HG02970 (cell line): ENCODE data around the gene TNFRSF13B.
"Not testable (repeated sequence)": the region's sequence is repeated elsewhere in the genome, so short reads cannot be mapped to it uniquely, and the experiment has no call there.

Source experiments
- ATAC-seq: cut with Tn5 transposase; IDR thresholded peaks from one replicate; pipeline ENCODE4 v1.9.1; 2021; ENCODE audit warnings: mild to moderate bottlenecking, moderate library complexity, moderate number of reproducible peaks; ENCODE audit not compliant: unreplicated experiment, low FRiP score

TNFRSF13B gene

DNA sequence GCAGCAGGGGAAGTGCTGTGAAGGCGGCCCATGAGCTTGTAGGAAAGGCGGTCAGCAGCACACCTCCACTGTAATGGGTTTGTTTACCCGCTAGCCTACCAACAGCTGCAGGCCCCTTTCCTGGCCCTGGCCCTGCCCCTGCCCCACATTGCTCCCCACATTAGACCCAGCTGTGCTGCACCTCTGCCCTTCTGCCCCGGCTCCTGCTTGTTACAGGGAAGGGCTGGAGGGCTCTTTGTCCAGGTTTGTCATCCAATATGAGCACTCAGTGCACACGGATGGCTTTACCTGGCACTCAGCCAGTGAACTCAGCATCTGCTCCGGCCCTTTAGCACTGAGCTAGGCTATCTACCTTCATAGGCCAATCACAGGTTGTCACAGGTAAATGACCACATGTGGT lies 36.0 kb upstream of the TNFRSF13B start:
- ATAC-seq = not testable (repeated sequence)

DNA sequence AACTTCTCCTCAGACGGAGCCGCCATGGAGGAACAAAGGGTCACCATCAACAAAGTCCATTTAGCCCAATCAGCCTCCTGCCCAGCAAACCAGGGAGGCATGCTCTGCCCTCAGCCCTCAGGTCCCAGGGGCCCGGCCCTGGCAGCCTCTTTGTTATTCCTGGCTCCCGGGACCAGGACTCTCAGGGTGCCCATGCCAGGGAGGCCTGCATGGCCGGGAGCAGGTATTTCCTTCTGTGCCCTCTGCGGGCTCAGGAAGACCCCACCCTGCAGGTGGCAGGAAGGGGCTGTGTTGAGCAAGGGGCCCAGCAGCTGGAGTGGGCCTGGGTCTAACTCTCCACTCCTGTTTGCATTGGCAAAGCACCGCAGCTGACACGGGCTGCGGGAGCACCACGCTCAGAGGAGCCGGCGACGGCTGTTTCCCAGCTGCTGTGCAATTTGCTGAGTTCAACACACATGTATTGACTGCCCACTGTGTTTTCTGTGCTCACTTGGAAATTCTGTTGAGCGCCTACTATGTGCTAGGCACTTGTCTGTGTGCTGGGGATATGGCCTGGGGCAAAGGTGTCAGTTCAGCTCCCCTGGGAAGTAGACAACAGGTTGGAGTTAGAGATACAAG lies 33.2 kb upstream of the TNFRSF13B start:
- not testable (repeated sequence) for ATAC-seq

DNA sequence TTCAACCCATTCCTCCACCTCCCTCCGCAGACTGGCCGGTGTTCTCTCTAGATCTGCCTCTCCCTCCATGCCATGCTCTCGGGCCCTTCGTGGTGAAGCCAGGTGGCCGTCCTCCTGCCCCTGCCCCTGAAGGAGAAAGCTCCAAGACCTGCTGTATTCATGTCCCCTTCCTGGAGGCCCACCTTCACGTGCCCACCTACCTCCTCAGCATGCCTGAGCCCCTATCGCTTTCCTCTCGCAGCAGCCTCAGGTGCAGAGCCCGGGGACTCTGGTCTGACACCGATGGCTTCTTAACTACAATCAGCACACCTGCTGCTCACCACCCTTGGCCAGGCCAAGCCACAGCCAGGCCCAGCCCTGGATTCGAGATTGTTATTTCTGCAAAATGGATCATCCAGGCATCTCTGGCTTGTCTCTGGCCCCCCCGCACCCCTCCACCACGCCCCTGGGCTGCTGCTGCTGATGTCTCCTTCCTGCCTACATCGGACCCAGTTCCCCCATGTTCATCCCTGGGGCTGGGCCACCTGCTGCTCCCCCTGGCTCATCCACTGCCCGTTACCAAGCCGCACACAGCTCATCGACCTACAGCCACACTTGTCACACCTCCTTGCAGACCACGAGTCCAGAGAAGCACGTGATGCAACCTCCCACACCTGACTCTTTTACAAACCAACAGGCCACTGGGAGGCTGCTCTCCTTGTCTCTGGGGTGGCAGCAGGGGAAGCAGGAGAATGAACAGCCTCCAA lies 32.5 kb upstream of the TNFRSF13B start:
- no peak for ATAC-seq

DNA sequence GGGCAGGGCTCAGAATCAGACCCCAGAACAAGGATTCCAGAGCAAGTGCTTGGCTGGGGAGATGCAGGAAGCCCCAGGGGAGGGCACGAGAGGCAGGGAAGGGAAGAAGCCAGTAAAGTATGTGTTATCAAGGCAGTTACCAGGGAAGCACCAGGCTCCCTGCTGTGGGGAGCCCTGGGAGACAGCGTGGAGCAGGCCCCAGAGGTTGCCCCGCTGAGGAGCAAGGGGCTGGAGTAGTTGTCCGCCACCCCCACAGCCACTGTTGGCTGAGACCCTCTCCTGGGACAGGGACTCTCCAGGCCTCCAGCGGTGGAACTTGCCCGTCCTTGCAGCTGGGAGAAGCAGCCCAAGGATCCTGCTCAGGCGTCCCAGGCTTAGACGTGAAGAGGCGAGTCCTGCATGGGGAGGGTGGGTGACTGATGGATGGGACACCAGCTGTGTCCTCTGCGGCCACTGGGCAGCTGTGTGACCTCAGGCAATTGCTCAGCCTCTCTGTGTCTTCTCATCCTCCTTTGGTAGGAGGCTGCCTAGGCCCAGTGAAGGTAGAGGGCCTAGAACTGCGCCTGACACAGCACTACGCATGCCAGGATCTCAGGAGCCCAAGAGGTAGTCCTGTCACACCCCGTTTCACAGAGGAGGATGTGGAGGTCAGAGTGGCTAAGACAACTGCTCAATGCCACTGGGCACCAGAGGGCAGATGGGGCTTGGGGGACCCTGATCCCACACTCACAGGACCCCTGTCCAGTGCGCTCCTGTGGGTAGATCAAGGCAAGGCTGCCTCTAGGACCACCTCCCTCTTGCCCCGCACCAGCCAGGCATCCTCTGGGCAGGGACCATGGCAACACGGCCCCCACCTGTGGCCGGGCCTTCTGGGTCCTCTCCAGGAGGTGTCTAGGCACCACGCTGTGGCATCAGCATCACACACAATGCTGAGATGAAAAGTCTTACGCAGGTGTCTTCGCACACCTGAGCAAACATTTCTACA lies 31.1 kb upstream of the TNFRSF13B start:
- ATAC-seq = not testable (repeated sequence)

DNA sequence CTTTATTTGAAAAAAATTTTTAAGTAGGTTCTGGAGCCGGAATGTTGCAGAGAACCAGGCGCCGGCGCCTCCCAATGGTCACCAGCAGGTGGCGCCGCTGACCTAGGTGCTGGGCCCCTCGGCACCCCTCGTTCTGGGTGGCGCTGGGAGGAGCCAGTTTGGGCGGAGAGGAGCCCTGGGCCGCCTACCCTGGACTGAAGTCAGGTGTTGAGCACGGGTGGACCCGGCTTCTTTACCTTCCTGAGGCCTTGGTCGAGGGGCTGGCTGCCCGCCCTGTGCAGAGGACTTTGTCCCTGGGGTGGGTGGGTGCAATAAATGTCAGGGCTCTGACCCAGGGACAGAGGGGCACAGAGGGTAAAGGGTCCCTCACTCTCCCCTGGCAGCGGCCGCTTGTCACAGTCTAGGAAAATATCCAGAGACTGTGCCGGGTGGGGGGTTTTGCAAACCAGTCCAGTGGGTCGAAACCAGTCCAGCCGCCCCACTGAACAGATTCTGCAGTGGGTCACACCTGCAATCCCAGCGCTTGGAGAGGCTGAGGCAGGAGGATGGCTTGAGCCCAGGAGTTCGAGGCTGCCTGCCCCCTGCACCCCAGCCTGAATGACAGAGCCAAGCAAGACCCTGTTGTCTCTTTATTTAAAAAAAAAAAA lies 30.1 kb upstream of the TNFRSF13B start:
- no peak for ATAC-seq

DNA sequence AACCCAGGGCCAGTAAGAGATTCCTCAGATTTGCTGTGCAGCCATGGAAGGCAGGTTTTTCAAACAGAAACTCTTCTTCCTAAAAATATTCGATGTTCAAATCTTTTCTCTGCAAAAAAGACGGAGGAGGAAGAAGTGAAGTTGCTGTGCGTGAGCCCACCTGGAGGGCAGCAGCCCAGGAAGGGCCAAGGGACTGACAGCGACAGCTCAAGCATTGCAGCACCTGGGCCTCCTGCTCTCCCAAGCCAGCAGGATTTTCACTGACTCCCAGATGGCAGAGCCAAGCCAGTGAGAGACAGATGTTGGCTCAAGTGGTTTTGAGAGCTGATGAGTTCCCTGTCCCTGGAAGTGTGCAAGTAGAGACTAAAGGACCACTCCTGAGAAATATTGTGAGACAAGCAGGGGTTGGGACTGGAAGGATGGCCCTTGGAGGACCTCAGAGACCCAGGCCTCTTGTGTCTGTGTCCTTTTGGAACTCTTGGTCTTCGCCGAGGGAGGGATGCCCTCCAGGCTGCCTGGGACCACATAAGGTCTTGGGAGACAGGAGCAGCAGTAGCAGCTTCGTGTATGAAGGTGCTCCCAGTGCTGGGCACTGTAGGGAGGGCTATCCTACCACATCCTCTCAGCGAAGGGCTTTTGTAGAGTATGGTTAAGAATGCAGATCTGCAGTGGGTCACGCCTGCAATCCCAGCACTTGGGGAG lies 29.3 kb upstream of the TNFRSF13B start:
- no peak for ATAC-seq

DNA sequence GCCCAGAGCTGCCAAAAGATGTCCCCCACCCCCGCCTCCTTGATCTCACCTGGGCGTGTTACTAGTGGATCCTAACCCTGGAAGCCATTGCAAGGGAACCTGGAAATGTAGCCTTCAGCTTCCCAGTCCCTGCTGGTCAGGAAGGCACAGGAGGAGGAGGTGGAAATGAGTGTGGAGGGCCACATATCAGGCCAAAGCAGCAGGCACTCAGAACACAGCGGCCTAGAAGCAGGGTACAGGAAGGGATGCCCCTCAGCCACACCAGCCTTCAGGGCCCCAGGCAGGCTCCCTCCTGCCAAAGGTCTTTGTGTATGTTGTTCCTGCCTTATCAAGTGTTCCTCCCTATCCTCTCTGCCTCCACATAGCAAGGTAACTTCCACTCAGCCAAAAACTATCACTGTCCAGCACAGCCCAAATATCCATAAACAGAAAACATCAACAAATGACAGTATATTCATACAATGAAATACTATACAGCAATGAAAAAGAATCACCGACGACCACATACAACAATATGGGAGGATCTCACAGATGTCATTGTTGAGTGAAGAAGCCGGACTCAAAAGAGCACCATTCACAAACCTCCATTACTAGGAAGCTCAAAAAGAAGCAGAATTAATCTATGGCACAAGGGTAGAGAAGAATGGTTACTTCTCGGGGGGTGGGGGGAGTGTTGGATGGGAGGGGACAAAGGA lies 28.2 kb upstream of the TNFRSF13B start:
- no peak for ATAC-seq

DNA sequence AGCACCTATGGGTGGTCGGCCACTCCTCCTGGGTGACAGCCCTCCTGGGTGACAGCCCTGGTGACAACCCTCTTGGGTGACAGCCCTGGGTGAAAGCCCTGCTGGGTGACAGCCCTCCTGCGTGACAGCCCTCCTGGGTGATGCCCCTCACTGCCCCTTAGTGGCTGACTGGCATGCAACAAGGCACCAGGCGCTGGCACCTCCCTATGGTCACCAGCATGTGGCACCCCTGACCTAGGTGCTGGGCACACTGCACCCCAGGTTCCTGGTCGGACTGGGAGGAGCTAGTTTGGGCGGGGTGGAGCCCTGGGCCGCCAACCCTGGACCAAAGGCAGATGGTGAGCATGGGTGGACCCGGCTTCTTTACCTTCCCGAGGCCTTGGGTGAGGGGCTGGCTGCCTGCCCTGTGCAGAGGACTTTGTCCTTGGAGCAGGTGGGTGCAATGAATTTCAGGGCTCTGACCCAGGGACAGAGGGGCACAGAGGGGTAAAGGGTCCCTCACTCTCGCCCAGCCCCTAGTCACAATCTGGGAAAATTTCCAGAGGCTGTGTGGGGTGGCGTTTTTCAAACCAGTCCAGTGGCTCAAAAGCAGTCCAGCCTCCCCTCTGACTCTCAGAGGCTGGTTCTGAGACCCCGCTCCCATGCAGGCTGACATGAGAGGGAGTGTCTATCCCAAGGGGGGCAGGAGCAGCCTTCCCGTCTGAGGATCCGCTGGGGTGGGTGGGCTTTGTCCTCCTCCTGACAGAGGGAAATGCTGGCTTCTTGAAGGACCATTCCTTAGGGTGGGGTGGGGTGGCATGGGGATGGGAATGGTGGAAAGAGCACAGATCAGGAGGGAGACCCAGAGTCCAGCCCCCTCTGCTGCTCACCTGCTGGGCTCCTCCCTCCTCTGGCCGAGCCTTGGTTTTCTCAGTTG lies 25.9 kb upstream of the TNFRSF13B start:
- no peak for ATAC-seq

DNA sequence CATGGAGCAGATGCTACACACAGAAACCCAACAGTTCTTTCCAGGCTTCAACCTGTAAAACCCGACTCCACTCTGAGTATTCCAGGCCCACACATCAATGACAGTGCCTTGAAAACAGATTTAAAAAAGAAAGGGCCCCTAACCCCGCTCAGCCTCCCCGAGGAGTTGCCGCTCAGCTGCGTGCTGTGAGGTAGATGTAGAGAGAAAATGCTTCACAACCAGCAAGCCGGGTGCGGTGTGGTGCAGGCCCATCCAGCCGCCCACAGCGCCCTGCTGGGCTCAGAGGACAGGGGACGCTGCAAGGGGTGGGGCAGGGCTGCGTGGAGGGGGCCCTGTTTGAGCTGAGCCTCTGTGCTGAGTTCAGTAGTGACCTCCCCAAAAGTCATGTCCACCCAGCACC lies 24.8 kb upstream of the TNFRSF13B start:
- not testable (repeated sequence) for ATAC-seq

DNA sequence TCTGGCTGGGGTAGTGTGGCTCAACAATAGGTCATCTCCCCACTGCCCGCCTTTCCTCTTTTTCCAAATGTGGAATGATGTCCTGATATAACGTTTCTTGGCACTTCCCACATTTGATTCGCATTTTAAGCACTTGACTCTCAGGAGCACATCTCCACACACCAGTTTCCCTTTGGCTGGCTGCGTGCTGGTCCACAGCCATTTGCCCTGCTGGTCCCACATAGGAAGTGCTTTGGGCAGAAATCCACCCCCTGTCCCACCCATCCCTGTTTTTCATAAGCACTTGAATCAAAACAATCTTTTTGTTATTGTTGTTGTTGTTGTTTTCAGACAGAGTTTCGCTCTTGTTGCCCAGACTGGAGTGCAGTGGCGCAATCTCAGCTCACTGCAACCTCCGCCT lies 24.0 kb upstream of the TNFRSF13B start:
- ATAC-seq = no peak

DNA sequence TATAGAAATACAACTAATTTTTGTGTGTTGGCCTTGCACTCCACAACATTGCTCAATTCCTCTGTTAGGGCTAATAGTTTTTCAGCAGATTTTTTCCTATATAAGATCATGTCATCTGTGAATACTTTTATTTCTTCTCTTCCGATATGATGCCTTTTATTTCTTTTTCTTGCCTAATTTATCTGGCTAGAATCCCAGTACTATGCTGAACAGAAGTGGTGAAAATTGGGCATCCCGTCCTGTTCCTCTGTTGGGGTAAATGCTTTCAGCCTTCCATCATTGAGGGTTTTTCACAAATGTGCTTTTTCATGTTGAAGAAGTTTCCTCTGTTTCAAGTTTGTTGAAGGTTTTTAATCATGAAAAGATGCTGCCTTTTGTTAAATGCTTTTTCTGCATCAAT lies 22.7 kb upstream of the TNFRSF13B start:
- ATAC-seq = no peak

DNA sequence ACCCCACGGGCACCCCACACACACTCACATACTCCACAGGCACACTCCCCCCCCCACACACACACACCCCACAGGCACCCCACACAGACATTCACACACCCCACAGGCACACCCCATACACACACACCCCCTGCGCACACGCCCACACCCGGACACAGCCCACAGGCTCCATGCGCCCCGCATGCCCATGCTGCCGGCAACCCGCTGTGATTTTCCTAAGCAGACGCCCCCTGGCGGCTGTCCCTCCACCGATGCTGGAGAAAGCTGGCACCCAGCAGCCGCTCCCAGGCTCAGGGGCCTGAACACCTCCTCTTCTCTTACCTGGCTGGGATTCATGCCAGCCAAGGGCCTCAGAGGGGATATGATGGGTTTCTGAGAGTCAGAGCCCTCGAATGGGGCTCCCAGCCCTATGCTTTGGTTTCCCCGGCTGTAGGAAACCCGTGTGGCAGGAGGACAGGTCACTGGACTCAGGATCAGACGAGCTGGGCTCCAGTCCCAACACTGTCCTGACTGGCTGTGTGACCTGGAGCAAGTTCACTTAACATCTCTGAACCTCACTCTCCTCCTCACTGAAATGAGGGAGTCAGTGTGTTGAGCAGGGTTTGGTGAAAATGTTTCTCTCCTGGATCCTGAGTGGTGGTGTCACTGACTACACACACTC lies 19.6 kb upstream of the TNFRSF13B start:
- ATAC-seq = no peak

DNA sequence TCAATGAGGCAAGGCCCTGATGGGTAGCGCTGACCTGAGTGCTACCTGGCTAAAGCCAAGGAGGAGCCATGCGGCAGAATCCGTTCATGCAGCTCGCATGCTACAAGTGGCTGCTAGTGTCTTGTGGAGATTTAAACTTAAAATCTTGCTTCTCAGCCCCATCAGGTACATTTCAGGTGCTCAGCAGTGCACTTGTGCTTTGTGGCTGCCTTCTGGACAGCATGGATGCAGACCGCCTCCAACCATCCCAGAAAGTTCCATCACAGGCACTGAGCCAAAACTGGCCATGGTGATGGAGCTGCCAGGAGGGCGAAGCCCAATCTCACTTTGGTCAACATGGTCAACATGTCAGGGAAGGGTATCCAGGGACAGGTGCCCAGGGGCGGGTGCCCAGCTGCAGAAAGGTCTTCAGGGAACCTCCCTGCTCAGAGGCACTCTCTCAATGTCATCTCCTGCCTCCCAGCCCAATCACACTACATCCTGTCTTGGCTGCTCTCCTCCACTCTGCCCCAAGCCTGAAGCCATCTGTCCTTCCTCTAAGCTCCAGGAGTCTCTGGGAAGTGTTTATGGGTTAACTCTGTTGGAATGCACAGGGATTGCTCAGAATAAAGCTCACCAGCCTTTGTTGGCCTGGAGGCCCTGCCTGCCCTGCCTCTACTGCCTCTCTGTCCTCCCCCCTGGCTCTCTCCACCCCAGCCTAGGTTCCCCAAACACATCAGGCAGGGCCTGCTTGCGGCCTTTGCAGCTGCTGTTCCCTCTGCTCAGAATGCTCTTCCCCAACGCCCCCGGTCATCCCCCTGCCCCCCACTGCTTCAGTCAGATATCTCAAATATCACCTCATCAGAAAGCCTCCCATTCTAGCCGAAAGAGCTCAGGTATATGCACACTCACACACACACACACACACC lies 18.3 kb upstream of the TNFRSF13B start:
- ATAC-seq = no peak

DNA sequence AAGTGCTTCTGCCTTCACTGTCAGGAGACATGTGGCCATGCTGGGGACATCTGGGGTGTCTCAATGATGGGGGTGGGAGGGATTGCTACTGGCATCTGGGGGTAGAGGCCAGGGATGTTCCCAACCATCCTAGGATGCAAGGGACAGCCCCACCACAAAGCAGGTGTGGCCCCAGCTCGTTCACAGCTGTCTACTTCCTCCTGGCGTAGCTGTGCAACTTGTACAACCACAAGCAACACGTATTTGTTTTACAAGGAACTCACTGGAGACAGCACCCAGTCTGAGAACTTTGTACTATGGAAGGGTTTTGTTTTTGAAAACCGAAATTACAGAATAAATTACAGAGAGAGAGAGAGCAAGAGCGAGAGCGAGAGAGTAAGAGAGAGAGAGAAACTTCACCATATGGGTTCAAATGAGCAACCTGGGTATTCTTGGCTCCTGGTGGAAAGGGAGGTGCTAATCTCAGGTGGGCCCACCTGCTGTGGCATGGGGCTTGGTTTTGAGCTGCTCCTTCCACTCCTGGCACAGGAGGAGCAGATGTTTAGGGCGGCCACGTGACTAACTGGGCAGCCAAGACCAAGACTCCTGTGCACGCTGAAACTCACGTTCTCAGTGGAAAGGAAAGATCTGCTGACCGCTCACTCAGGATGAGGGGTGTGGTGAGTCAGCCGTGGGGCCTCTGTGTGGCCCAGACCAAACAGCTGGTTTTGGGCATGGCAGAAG lies 17.5 kb upstream of the TNFRSF13B start:
- ATAC-seq = peak; percentile 29

DNA sequence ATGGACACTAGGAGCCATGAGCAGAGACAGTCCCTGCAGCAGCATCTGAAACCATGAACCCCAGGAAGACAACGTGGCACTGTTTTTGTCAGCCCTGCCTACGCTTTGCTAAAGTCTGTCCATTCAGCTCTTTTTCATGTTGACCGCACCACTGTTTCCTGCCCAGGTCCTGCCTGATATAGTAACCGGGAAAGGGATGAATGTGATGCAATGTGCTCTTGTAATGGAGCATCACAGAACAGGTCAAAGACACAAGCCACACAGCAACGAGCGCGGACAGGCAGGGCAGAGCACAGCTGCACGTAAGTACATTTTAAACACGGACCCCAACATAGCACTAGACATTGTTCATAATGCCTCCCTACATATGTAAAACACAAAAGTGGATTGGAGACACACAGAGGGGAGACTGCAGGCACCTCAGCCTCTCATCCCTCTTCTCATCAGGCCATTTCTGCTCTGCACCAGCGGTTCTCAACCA lies 16.9 kb upstream of the TNFRSF13B start:
- ATAC-seq = peak; percentile 1
